ENCODE results near the gene ZBTB46. TPM values are rescaled to one million over a fixed set of nuclear protein-coding genes. Genes with fewer than 3 reads are reported as not detected.
A peak's percentile ranks its signal among the peaks of the same experiment; 100 is the strongest.

The ZBTB46 gene
- total RNA-seq, 1 experiment from 2014 or later: 1.1 TPM

DNA sequence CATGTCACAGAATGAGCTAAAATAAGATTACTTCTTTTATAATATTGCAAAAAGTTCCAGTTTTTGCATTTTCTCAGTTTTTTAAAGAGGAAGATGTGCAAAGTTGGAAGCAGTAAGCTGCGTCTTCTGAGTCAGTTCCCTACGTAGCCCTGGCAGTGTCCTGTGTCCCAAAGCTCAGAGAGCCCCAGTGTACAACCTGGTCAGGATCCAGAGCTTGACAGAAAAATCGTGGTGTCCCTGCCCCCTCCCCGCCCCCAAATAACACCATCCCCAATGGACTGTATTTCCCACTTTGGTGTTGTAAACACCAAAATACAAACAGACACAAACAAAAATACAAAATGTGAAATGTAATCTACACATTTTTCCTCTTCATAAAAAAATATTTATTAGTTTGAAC, 86.9 kb downstream of the ZBTB46 start:
- intact Hi-C loops (cut with micrococcal nuclease; ENCODE audit: unreplicated experiment): no loop called here
- no peak for DNase-seq (ENCODE audit: low spot score)
- ChIA-PET POLR2A (ENCODE audit: low non-redundant PET) (interaction anchor here (0.6 kb wide), 1 partner anchor 123 kb away, joined by 20 read pairs; no protein-coding TSS in a partner anchor), CTCF (no interaction called here)
- peaks cover 24% of the 10 kb centered on the region for H3K36me3 ChIP-seq (ENCODE audit: insufficient read depth, low read length, poor library complexity, severe bottlenecking)
- H3K4me1 ChIP-seq (ENCODE audit: insufficient read depth, low read length, poor library complexity, severe bottlenecking): peaks cover 16% of the 10 kb centered on the region
- TF ChIP-seq, protein P1, sequence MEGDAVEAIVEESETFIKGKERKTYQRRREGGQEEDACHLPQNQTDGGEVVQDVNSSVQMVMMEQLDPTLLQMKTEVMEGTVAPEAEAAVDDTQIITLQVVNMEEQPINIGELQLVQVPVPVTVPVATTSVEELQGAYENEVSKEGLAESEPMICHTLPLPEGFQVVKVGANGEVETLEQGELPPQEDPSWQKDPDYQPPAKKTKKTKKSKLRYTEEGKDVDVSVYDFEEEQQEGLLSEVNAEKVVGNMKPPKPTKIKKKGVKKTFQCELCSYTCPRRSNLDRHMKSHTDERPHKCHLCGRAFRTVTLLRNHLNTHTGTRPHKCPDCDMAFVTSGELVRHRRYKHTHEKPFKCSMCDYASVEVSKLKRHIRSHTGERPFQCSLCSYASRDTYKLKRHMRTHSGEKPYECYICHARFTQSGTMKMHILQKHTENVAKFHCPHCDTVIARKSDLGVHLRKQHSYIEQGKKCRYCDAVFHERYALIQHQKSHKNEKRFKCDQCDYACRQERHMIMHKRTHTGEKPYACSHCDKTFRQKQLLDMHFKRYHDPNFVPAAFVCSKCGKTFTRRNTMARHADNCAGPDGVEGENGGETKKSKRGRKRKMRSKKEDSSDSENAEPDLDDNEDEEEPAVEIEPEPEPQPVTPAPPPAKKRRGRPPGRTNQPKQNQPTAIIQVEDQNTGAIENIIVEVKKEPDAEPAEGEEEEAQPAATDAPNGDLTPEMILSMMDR (conservative IDR thresholded peaks at IDR 0.05; ENCODE audit: low read depth, low read length): no peak
- no peak for TF ChIP-seq EZH2 (IDR thresholded peaks at IDR 0.05; ENCODE audit: borderline replicate concordance, low read depth, low read length, poor library complexity, severe bottlenecking)
- no peak overlapping the region for H3K4me3 ChIP-seq (ENCODE audit: low read depth, low read length, poor library complexity, severe bottlenecking)
- no peak overlapping the region for H3K27ac ChIP-seq (ENCODE audit: low read depth, low read length, poor library complexity, severe bottlenecking)
- H3K27me3 ChIP-seq (replicated peaks; ENCODE audit: insufficient read depth, low read depth, low read length, poor library complexity): no peaks in the 10 kb centered on the region
- H3K9me3 ChIP-seq (ENCODE audit: low read depth, low read length, poor library complexity, severe bottlenecking): no peaks in the 10 kb centered on the region
- BruUV-seq (replicated peaks): no TSS peak

DNA sequence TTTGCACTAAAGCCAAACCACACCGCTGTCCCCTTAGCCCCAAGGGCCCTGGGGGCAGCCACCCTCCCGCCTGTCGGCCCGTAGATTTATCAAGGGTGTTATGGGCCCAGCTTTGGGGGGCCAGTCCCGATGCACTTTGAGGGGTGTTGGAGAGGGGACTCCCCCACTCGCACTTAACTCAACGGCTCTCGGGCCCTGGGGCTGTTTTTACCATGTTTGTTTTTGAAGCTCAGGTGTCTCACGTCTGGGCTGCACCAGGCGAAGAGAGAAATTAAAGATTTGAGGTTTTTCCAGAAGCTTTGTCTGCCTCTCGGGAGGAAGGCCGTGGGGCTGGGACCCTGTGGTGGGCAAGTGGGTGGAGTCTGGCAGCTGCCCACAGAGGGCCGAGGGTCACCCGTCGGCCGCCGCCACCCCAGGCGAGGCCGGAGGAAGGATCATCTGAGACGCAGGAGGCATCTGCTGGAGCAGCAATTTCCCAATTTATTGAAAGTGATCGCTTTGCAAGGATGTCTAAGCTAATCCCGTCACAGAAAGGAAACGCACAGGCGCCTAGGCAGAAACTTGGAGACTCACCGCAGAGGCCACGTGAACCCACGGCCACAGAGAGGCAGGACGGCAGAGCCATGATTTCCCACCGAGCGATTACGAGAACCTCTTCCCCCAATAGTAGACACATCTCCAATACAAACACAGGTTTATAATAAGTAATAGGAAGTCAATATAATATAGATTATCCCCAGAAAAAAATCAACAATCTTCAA, 87.7 kb downstream of the ZBTB46 start:
- peak overlapping the region; percentile 23 for H3K27ac ChIP-seq (ENCODE audit: low read depth, low read length, poor library complexity, severe bottlenecking)
- TF ChIP-seq, protein P1 (conservative IDR thresholded peaks at IDR 0.05; ENCODE audit: low read depth, low read length): no peak
- TF ChIP-seq EZH2 (IDR thresholded peaks at IDR 0.05; ENCODE audit: borderline replicate concordance, low read depth, low read length, poor library complexity, severe bottlenecking): no peak

DNA sequence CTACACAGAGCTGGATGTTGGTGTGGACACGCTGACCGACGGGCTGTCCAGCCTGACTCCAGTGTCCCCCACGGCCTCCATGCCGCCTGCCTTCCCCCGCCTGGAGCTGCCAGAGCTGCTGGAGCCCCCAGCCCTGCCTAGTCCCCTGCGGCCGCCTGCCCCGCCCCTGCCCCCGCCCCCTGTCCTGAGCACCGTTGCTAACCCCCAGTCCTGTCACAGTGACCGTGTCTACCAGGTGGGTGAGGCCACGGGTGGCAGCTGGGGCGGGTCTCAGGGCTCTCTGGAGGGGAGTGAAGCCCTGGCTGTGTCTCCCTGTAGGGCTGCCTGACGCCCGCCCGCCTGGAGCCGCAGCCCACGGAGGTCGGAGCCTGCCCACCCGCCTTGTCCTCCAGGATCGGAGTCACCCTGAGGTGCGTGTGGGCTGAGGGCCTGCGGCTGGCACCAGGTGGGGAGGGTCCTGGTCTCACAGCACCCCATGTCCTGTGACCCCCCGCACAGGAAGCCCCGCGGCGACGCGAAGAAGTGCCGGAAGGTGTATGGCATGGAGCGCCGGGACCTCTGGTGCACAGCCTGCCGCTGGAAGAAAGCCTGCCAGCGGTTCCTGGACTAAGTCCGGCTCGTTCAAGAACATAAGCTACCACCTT, 88.6 kb downstream of the ZBTB46 start:
- ChIA-PET CTCF (no interaction called here), POLR2A (ENCODE audit: low non-redundant PET) (no interaction called here)
- TF ChIP-seq EZH2 (IDR thresholded peaks at IDR 0.05; ENCODE audit: borderline replicate concordance, low read depth, low read length, poor library complexity, severe bottlenecking): no peak
- TF ChIP-seq, protein P1 (conservative IDR thresholded peaks at IDR 0.05; ENCODE audit: low read depth, low read length): no peak

More for the DNA sequence above, 87.7 kb downstream of the ZBTB46 start:
- ChIA-PET POLR2A (ENCODE audit: low non-redundant PET) (interaction anchor here (0.6 kb wide), 1 partner anchor 123 kb away, joined by 20 read pairs; no protein-coding TSS in a partner anchor), CTCF (no interaction called here)
- TSS peak; percentile 41 for BruUV-seq (replicated peaks)
- no peak overlapping the region for H3K4me3 ChIP-seq (ENCODE audit: low read depth, low read length, poor library complexity, severe bottlenecking)
- intact Hi-C loops (cut with micrococcal nuclease; ENCODE audit: unreplicated experiment): no loop called here
- peaks cover 16% of the 10 kb centered on the region for H3K4me1 ChIP-seq (ENCODE audit: insufficient read depth, low read length, poor library complexity, severe bottlenecking)
- H3K36me3 ChIP-seq (ENCODE audit: insufficient read depth, low read length, poor library complexity, severe bottlenecking): peaks cover 24% of the 10 kb centered on the region
- H3K9me3 ChIP-seq (ENCODE audit: low read depth, low read length, poor library complexity, severe bottlenecking): no peaks in the 10 kb centered on the region
- no peak for DNase-seq (ENCODE audit: low spot score)
- no peaks in the 10 kb centered on the region for H3K27me3 ChIP-seq (replicated peaks; ENCODE audit: insufficient read depth, low read depth, low read length, poor library complexity)

More for the DNA sequence above, 88.6 kb downstream of the ZBTB46 start:
- no peak for DNase-seq (ENCODE audit: low spot score)
- no peak overlapping the region for H3K27ac ChIP-seq (ENCODE audit: low read depth, low read length, poor library complexity, severe bottlenecking)
- H3K9me3 ChIP-seq (ENCODE audit: low read depth, low read length, poor library complexity, severe bottlenecking): no peaks in the 10 kb centered on the region
- no peaks in the 10 kb centered on the region for H3K27me3 ChIP-seq (replicated peaks; ENCODE audit: insufficient read depth, low read depth, low read length, poor library complexity)
- H3K4me1 ChIP-seq (ENCODE audit: insufficient read depth, low read length, poor library complexity, severe bottlenecking): peaks cover 16% of the 10 kb centered on the region
- intact Hi-C loops (cut with micrococcal nuclease; ENCODE audit: unreplicated experiment): no loop called here
- BruUV-seq (replicated peaks): no TSS peak
- peaks cover 24% of the 10 kb centered on the region for H3K36me3 ChIP-seq (ENCODE audit: insufficient read depth, low read length, poor library complexity, severe bottlenecking)
- no peak overlapping the region for H3K4me3 ChIP-seq (ENCODE audit: low read depth, low read length, poor library complexity, severe bottlenecking)

Measured in A673 (cell line).